PC-9 (cell line): ENCODE data around the gene NXPH2.

Source experiments
- EZH2 ChIP-seq: fragments of 200-600 bp; sonication (generic); IDR thresholded peaks from 2 replicates; pipeline ENCODE4 v1.8.0; 2017; ENCODE audit warnings: antibody characterized with exemption, low read depth
- TF ChIP-seq, protein P1 (sequence below): fragments of 200-600 bp; sonication (generic); conservative IDR thresholded peaks from 2 replicates; pipeline ENCODE4 v1.6.1; 2017; ENCODE audit warnings: mixed run types, antibody characterized with exemption, mild to moderate bottlenecking, moderate library complexity

DNA sequence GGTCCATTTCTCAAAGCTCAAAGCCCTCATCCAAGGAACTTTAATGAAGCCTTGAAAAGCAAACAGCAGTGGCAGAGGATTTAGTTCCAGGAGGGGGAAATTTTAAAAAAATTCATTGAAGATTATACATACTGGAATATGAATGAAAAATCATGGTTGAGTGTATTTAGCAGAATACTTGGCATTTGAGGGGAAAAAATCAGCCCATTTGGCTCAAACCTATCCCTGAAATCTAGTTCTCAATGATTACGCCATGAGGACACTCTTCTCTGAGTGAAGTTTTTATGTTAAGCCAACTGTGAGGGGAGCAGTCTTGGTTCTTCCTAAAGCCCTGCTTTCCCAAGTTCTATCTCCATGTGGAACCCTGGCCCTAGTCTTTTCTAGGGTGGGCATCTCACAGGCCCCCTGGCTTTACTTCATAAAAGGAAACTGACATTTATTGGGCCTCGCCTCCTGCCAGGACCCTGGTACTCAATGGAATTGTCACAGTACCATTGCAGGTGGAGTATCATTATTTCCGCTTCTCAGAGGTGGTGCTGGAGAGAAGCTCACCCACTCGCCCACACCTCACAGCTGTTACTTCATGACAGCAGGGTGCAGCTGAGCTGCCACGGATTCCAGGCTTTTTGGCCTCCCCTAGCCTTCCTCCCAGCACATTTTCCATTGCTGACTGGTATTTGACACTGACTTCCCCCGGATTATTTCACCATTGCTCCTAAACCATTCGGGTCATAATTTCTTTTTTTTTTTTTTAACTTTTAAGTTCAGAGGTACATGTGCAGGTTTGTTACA, 56.8 kb downstream of the NXPH2 start:
- TF ChIP-seq, protein P1, sequence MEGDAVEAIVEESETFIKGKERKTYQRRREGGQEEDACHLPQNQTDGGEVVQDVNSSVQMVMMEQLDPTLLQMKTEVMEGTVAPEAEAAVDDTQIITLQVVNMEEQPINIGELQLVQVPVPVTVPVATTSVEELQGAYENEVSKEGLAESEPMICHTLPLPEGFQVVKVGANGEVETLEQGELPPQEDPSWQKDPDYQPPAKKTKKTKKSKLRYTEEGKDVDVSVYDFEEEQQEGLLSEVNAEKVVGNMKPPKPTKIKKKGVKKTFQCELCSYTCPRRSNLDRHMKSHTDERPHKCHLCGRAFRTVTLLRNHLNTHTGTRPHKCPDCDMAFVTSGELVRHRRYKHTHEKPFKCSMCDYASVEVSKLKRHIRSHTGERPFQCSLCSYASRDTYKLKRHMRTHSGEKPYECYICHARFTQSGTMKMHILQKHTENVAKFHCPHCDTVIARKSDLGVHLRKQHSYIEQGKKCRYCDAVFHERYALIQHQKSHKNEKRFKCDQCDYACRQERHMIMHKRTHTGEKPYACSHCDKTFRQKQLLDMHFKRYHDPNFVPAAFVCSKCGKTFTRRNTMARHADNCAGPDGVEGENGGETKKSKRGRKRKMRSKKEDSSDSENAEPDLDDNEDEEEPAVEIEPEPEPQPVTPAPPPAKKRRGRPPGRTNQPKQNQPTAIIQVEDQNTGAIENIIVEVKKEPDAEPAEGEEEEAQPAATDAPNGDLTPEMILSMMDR, result no peak
- no peak for TF ChIP-seq EZH2
